GM13977 (cell line): ENCODE results near the gene ARIH1.

ENCODE experiments used
- DNase-seq: peaks from one replicate; pipeline ENCODE4 v3.0.0; 2012; ENCODE audit warnings: low spot score
- in situ Hi-C: fragments of 300-500 bp; cut with MboI; formaldehyde crosslinking; loops from one replicate; pipeline ENCODE4 v1.12.0; 2022; ENCODE audit warnings: low sequenced_read_pairs, low pct_unique_long_range_greater_than_20kb, mixed read lengths, inconsistent platforms; ENCODE audit not compliant: unreplicated experiment
- TF ChIP-seq, protein P1 (sequence below): IDR thresholded peaks from 2 replicates; pipeline ENCODE4 v1.5.1; 2012; ENCODE audit warnings: mild to moderate bottlenecking, control low read depth; ENCODE audit not compliant: insufficient read depth; ENCODE audit errors: extremely low read depth, missing control alignments

ARIH1 gene

GRCh38 chr15:72585476-72586058, 111.4 kb downstream of the ARIH1 start:
- DNase-seq, result no peak
- TF ChIP-seq, protein P1, sequence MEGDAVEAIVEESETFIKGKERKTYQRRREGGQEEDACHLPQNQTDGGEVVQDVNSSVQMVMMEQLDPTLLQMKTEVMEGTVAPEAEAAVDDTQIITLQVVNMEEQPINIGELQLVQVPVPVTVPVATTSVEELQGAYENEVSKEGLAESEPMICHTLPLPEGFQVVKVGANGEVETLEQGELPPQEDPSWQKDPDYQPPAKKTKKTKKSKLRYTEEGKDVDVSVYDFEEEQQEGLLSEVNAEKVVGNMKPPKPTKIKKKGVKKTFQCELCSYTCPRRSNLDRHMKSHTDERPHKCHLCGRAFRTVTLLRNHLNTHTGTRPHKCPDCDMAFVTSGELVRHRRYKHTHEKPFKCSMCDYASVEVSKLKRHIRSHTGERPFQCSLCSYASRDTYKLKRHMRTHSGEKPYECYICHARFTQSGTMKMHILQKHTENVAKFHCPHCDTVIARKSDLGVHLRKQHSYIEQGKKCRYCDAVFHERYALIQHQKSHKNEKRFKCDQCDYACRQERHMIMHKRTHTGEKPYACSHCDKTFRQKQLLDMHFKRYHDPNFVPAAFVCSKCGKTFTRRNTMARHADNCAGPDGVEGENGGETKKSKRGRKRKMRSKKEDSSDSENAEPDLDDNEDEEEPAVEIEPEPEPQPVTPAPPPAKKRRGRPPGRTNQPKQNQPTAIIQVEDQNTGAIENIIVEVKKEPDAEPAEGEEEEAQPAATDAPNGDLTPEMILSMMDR, result peak; percentile 24
- in situ Hi-C loops, result no loop called here

- DNase-seq, result no peak
- TF ChIP-seq, protein P1, result no peak
- in situ Hi-C loops, result no loop called here
Measured at GRCh38 chr15:72588096-72588495, 114.0 kb downstream of the ARIH1 start.

DNA sequence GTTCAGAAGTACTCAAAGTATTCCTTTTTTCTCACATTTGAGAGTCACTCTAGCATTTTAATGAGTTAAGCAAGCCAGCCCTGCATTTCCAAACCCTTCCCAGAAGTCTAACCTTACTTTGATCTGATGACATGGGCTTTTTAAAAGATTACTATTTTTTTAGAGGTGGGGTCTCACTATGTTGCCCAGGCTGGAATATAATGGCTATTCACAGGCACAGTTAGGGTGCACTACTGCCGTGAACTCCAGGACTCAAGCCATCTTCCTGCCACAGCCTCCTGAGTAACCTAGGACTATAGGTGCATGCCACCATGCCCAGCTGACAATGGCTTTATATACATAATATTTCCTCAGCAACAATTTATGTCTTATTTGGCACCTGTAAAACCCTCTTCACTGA, 116.3 kb downstream of the ARIH1 start:
- TF ChIP-seq, protein P1, result no peak
- in situ Hi-C loops, result no loop called here
- no peak for DNase-seq

DNA sequence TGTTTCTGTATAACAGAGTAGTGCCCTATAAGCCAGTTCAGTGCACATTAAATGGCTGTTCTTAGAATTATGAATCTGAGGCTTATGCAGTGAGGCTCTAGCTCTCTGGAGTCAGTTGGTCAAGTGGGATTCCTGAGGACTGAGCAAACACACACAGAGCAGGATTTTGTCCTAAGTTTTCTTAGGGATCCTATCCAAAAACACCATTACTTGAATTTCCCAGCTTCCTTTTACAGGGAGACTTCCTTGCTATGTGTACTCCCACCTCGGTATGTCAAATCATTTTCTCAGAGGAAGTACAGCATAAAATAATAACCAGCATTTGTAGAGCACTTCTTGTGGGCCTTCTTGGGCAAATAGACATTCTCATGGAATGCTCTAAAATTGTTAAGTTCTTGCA, 117.2 kb downstream of the ARIH1 start:
- TF ChIP-seq, protein P1, result no peak
- no peak for DNase-seq
- in situ Hi-C loops, result no loop called here

DNA sequence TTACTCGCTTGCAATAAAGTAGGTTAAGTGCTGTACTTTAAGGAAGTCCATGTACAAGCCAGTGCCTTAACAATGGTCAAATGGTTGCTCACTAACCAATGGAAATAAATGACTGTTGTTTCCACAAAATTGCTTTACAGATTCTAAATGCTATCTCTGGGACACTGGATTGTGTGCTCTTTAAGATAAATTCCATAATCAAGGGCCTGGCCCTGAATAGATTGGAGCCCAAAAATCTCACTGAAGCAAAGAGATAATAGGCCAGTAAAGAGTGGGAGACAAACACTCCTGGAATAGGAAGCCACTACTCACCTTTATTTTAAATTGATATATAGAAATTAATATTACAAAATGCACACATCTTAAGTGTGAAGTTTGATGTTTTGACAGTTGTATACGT, 118.0 kb downstream of the ARIH1 start:
- DNase-seq, result no peak
- in situ Hi-C loops, result no loop called here
- TF ChIP-seq, protein P1, result no peak

GRCh38 chr15:72592676-72593075, 118.5 kb downstream of the ARIH1 start:
- in situ Hi-C loops, result no loop called here
- DNase-seq, result no peak
- TF ChIP-seq, protein P1, result no peak
